Measurements from ENCODE around the gene QRFP.

QRFP gene

GRCh38 chr9:130933114-130934046 lies 36.8 kb upstream of the QRFP start:
- no peak for DNase-seq (ENCODE audit: low read depth)

GRCh38 chr9:130932255-130933079 lies 35.9 kb upstream of the QRFP start:
- DNase-seq (ENCODE audit: low read depth), result no peak

GRCh38 chr9:130931508-130932254 lies 35.1 kb upstream of the QRFP start:
- no peak for DNase-seq (ENCODE audit: low read depth)

- no peak for DNase-seq (ENCODE audit: low read depth)
Measured at GRCh38 chr9:130930804-130931349, 34.3 kb upstream of the QRFP start.

GRCh38 chr9:130930132-130930803 lies 33.7 kb upstream of the QRFP start:
- no peak for DNase-seq (ENCODE audit: low read depth)

GRCh38 chr9:130929571-130930038 lies 33.0 kb upstream of the QRFP start:
- no peak for DNase-seq (ENCODE audit: low read depth)

- DNase-seq (ENCODE audit: low read depth), result no peak
Measured at GRCh38 chr9:130927995-130928900, 31.6 kb upstream of the QRFP start.

- DNase-seq (ENCODE audit: low read depth), result no peak
Measured at GRCh38 chr9:130927338-130927737, 30.7 kb upstream of the QRFP start.

- no peak for DNase-seq (ENCODE audit: low read depth)
Measured at GRCh38 chr9:130925050-130925678, 28.6 kb upstream of the QRFP start.

- DNase-seq (ENCODE audit: low read depth), result no peak
Measured at GRCh38 chr9:130924448-130924788, 27.8 kb upstream of the QRFP start.

- DNase-seq (ENCODE audit: low read depth), result no peak
Measured at GRCh38 chr9:130923611-130924447, 27.2 kb upstream of the QRFP start.

GRCh38 chr9:130922893-130923610 lies 26.4 kb upstream of the QRFP start:
- DNase-seq (ENCODE audit: low read depth), result no peak

GRCh38 chr9:130921989-130922892 lies 25.6 kb upstream of the QRFP start:
- DNase-seq (ENCODE audit: low read depth), result no peak

GRCh38 chr9:130921300-130921988 lies 24.8 kb upstream of the QRFP start:
- no peak for DNase-seq (ENCODE audit: low read depth)

- DNase-seq (ENCODE audit: low read depth), result no peak
Measured at GRCh38 chr9:130920762-130921299, 24.2 kb upstream of the QRFP start.

GRCh38 chr9:130920233-130920632 lies 23.6 kb upstream of the QRFP start:
- no peak for DNase-seq (ENCODE audit: low read depth)
